Measurements from ENCODE around the gene BUD31. TPM values are rescaled to one million over a fixed set of nuclear protein-coding genes. Genes with fewer than 3 reads are reported as not detected.
A peak's percentile ranks its signal among the peaks of the same experiment; 100 is the strongest.

The BUD31 gene
- 10 to 100 TPM; 36.7 to 57.0 TPM for total RNA-seq

GRCh38 chr7:99408379-99409191 lies at the start of gene BUD31, which contains the start of gene PDAP1:
Gene BUD31 (plus strand): TSS chr7:99408969. CDS start chr7:99411093, 2,124 bp downstream.
Gene PDAP1 (minus strand): TSS chr7:99408597. CDS start chr7:99408548, 49 bp downstream.
- Histone ChIP-seq H3K27me3 (no peaks in the 10 kb centered on the region), H3K4me3 (peak within 1 kb of the TSS; percentile 96 to 97), H3K36me3 (peaks cover 34% of the 10 kb centered on the region), H3K9me3 (no peaks in the 10 kb centered on the region), H3K4me1 (peaks cover 0 to 36% of the 10 kb centered on the region in 2 donors), H3K27ac (peak within 1 kb of the TSS; percentile 95 to 97)
- no peak for TF ChIP-seq CTCF (IDR thresholded peaks at IDR 0.05)
- peak; percentile 96 for DNase-seq (ENCODE audit: low spot score)

- no peak for DNase-seq (ENCODE audit: low spot score)
- Histone ChIP-seq H3K4me3 (no peak overlapping the region), H3K27me3 (no peaks in the 10 kb centered on the region), H3K4me1 (no peaks in the 10 kb centered on the region), H3K36me3 (peaks cover 95% of the 10 kb centered on the region), H3K27ac (no peak overlapping the region), H3K9me3 (no peaks in the 10 kb centered on the region)
- TF ChIP-seq CTCF (IDR thresholded peaks at IDR 0.05) = no peak
These were observed 49.2 kb upstream of the BUD31 start for GRCh38 chr7:99359465-99360154.

GRCh38 chr7:99362801-99363200 lies 46.0 kb upstream of the BUD31 start:
- H3K4me3 ChIP-seq = no peak overlapping the region
- no peaks in the 10 kb centered on the region for H3K4me1 ChIP-seq
- DNase-seq (ENCODE audit: low spot score) = no peak
- H3K36me3 ChIP-seq = peaks cover 91% of the 10 kb centered on the region
- no peak for TF ChIP-seq CTCF (IDR thresholded peaks at IDR 0.05)
- H3K9me3 ChIP-seq = no peaks in the 10 kb centered on the region
- no peak overlapping the region for H3K27ac ChIP-seq
- no peaks in the 10 kb centered on the region for H3K27me3 ChIP-seq

GRCh38 chr7:99363286-99363685 lies 45.5 kb upstream of the BUD31 start:
- peaks cover 87% of the 10 kb centered on the region for H3K36me3 ChIP-seq
- H3K27ac ChIP-seq = no peak overlapping the region
- no peaks in the 10 kb centered on the region for H3K27me3 ChIP-seq

More at GRCh38 chr7:99363286-99363685, 45.5 kb upstream of the BUD31 start:
- Histone ChIP-seq H3K4me1 (no peaks in the 10 kb centered on the region), H3K4me3 (no peak overlapping the region), H3K9me3 (no peaks in the 10 kb centered on the region)
- DNase-seq (ENCODE audit: low spot score) = no peak
- no peak for TF ChIP-seq CTCF (IDR thresholded peaks at IDR 0.05)
